Activated CD4-positive, alpha-beta T cell treated with anti-CD3 and anti-CD28 coated beads, Interleukin-2, amount 50 U/mL, for 48 hours (primary cell): Measurements from ENCODE around the gene THSD7B.
"Not testable (repeated sequence)": the region's sequence is repeated elsewhere in the genome, so short reads cannot be mapped to it uniquely, and the experiment has no call there.

Experiments
- DNase-seq, 2 experiments: peaks; one replicate each; pipeline ENCODE4 v3.0.0-alpha.2; 2020

THSD7B gene

GRCh38 chr2:136765256-136766072, at the start of gene THSD7B:
THSD7B (plus strand) TSS chr2:136765545; CDS start chr2:136882179, 116,634 bp downstream.
- DNase-seq, result no peak

- no peak for DNase-seq
Measured at GRCh38 chr2:136718273-136718672, 47.1 kb upstream of the THSD7B start.

- DNase-seq, result no peak
Measured at GRCh38 chr2:136727973-136728699, 37.2 kb upstream of the THSD7B start.

GRCh38 chr2:136736236-136736635, 29.1 kb upstream of the THSD7B start:
- no peak for DNase-seq

GRCh38 chr2:136738044-136738443, 27.3 kb upstream of the THSD7B start:
- no peak for DNase-seq

- DNase-seq, result no peak
Measured at GRCh38 chr2:136741471-136741870, 23.9 kb upstream of the THSD7B start.

GRCh38 chr2:136750065-136750464, 15.3 kb upstream of the THSD7B start:
- DNase-seq, result no peak

- no peak for DNase-seq
Measured at GRCh38 chr2:136751406-136751805, 13.9 kb upstream of the THSD7B start.

GRCh38 chr2:136758504-136758903, 6.8 kb upstream of the THSD7B start:
- DNase-seq, result not testable (repeated sequence)

- no peak for DNase-seq
Measured at GRCh38 chr2:136764452-136765255, 691 bp upstream of the THSD7B start.

- DNase-seq, result no peak
Measured at GRCh38 chr2:136766073-136766404, 694 bp downstream of the THSD7B start.

GRCh38 chr2:136767030-136767429, 1.7 kb downstream of the THSD7B start:
- no peak for DNase-seq

- no peak for DNase-seq
Measured at GRCh38 chr2:136769871-136770270, 4.5 kb downstream of the THSD7B start.

- DNase-seq, result no peak
Measured at GRCh38 chr2:136770384-136770783, 5.0 kb downstream of the THSD7B start.

- no peak for DNase-seq
Measured at GRCh38 chr2:136777391-136777790, 12.0 kb downstream of the THSD7B start.

GRCh38 chr2:136783856-136784255, 18.5 kb downstream of the THSD7B start:
- DNase-seq, result no peak

GRCh38 chr2:136785215-136785614, 19.9 kb downstream of the THSD7B start:
- no peak for DNase-seq

GRCh38 chr2:136787970-136788369, 22.6 kb downstream of the THSD7B start:
- no peak for DNase-seq

- DNase-seq, result no peak
Measured at GRCh38 chr2:136796339-136796738, 31.0 kb downstream of the THSD7B start.

GRCh38 chr2:136798766-136799165, 33.4 kb downstream of the THSD7B start:
- no peak for DNase-seq

- no peak for DNase-seq
Measured at GRCh38 chr2:136801661-136802060, 36.3 kb downstream of the THSD7B start.

GRCh38 chr2:136809998-136810397, 44.7 kb downstream of the THSD7B start:
- no peak for DNase-seq

GRCh38 chr2:136818839-136819238, 53.5 kb downstream of the THSD7B start:
- DNase-seq, result no peak

- DNase-seq, result no peak
Measured at GRCh38 chr2:136823291-136823690, 57.9 kb downstream of the THSD7B start.
